GM20431 (cell line): ENCODE results near the gene NAPA.

ENCODE experiments used
- in situ Hi-C: fragments of 300-500 bp; cut with MseI, MboI; formaldehyde crosslinking; loops from one replicate; pipeline ENCODE4 v1.15.0; 2020; ENCODE audit warnings: low sequenced_read_pairs; ENCODE audit not compliant: unreplicated experiment

The NAPA gene

DNA sequence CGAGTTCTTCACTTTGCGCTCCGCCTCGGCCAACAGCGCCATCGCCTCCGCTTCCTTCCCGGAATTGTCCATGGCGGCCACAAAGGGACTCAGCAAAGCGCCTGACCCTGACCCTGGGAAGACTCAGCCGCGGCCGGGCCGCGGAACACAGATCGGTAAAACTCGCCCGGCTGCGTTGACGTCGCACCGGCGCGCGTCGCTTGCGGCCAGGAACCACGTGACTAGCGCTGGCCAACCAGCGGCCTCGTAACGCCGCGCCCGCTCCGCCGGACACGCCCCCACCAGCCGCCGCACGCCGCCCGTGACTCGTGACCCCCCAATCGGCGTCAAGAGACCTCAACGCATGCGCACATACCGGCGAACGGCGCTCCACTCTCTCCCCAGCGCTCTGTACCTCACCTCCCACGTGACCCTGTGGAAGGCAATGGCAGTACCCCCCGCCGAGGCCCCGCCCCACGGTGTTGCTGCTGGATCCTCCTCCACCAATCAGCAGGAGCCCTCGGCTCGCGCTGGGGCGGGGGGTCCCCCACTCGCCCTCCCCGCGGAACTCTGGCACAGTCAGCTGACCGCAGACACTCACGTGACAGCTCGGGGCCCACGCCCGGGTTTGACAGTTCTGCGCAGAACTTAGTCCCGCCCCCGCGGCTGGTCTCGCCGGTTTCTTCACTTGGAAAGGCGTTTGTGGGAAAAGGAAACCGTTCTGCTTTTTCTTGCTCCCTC lies at the start of gene NAPA:
Gene NAPA (minus strand): TSS at position 195 of the 720 bp plus-strand sequence. CDS start 123 bp downstream, at position 72.
- in situ Hi-C loops = no loop called here

DNA sequence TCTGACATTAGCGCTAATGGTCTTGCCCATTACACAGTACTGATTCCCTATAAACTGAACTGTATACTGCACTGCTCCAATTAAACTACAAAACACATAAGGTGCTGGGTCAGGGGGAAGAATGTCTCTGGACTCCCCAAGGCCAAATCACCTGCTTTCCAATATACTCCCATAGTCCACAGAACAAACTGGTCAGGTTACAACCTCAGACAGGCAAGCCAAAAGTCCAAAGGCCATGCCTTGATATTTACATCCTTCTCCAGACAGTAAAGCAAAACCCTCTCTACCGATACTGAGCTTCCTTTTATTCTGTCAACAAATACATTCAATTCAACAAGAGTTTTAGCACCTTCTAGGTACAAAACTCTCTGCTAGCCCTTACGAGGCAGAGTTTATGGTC lies 49.2 kb upstream of the NAPA start:
- in situ Hi-C loops = no loop called here

DNA sequence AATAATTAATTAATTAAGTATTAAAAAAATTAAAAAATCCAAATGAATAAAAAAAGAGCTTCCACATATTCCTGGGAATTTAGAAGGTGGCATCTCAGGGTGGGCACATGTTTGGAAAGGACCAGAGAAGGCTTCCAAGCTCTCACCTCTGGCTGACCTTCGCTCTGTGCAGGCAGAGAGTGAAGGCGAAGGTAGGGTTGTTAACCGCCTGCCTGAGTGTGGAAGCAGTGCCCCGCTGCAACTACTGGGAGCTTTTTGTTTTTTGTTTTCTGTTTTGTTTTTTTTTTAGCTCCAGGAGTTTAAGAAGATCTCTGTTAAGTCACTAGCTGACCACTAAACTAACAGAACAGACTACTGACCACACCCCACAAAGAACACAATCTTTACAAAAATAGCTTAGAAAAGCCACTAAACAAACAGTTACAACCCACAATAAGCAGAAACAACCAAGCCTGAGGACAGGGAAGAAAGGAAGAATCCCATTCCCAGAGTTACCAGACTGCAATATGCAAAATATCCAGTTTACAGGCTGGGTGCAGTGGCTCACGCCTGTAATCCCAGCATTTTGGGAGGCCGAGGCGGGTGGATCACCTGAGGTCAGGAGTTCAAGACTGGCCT lies 46.7 kb upstream of the NAPA start:
- in situ Hi-C loops = no loop called here

DNA sequence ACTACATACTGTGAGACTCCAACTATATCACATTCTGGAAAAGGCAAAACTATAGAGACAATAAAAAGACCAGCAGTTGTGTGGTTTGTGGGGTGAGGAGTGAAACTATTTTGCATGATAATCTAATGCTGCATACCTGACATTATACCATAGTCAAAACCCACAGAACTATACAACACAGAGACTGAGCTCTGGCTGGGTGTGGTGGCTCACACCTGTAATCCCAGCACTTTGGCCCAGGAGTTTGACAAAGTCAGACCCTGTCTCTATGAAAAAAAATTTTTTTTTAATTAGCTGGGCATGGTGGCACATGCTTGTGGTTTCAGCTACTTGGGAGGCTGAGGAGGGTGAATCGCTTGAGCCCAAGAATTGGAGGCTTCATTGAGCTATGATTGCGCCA lies 46.1 kb upstream of the NAPA start:
- in situ Hi-C loops = no loop called here

DNA sequence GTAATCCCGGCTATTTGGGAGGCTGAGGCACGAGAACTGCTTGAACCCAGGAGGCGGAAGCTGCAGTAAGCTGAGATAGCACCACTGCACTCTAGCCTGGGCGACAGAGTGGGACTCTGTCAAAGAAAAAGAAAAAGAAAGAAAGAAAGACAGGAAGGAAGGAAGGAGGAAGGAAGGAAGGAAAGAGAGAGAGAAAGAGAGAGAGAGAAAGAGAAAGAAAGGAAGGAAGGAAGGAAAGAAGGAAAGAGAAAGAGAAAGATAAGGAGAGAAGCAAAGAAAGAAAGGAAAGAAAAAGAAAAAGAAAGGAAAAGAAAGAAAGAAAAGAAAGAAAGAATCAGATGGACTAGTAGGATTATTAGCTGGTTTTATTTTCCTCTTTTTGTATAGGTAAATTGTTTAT lies 35.3 kb upstream of the NAPA start:
- in situ Hi-C loops = no loop called here

DNA sequence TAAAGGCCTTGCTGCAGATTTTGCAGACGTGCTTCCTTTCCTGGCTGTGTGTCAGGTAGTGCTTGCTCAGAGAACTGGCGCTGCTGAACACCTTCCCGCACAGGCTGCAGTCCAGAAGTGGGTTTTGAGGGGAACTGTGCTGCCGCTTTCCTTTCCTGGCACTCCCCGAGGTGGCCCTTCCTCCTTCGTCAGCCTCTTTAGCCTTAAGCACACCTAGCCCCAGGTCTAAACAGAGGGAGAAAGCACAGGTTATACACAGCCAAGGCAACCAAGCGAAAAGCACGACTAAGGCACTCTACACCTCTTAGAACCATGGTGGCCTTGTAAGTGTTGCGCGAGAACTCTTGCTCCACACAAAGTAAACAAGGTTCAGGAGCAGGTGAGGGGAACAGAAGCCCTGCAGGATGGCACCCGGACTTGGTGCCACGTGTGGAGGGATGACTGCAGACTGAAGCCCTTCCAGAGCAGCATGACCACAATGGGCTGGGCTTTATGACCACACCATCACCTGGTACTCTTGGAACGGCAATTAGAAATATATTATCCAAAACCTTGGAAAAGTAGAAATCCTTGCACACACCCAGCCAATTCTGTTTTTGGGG lies 34.5 kb upstream of the NAPA start:
- in situ Hi-C loops = no loop called here

DNA sequence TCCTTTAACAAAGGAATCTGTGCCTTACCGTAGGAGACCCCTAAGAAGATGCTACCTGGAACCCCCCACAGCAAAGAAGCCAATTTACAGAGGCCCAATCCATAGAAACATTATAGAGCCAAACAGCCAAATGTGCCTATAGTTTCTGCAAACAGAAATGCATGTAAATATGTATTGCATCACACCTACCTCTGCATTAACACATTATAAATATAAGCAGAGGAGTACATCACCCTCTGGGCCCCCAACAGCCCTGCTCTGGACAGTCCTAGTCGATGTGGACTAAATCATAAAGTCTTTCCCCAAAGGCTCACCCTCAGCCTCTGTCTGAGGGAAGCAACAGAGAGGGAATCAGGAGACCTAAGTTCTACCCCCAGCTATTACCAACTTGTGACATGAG lies 32.3 kb upstream of the NAPA start:
- in situ Hi-C loops = no loop called here

DNA sequence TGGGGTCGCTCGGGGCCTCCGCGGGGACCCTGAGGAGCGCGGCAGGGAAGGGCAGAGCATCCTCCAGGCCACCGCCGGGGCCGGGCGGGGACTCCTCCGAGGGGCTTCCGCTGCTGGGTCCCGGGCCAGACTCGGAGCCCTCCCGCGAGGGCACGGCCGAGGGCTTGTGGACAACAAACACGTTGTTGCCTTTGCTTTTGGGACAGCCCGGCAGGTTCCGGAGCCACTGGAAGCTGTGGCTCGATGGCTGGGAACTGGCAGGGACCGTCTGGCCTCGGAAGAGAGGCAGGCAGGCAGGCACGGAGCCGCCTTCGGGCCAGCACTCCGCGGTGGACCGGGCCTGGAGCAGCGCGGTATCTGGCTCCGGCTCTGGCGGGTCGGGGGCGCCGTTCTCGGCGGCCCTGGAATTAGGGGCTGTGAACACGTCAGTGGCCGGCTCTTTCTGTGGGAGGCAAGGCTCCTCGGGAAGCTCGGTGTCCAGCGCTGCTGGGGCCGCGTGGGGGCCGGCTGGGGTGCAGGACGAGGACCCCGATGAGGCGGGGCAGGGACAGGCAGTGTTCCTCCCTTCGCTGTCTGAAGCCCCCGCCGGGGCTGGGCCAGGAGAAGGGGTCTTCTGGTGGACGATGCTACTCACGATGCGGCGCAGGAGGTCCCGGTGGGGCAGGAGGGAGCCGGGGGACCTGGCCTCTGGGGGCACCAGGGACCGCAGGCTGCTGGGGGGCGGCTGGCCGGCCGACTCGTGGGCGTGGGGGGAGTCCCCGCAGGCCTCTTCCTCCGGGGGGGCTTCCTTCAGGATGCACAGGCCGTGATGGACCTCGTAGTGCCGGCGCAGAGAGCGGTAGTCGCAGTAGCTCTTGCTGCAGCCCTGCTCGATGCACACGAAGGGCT lies 30.4 kb upstream of the NAPA start:
- in situ Hi-C loops = no loop called here

DNA sequence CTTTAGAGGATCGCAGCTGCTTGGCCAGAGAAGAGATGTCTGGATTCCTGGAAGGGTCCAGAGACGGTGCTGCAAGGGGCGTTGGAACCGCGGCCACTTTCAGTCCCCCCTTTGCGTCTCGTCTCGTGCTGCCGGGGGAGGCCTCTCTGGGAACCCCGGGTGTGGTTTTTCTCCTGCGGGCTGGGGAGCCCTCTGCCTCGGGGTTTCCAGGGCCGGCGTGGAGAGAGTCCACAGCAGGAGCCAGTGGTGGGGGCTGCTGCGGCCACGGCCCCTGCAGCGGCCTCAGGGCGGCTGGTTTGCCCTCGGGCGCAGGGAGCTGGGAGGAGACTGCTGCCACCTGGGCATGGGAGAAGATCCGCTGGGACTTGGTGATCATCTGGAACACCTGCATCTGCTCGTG lies 29.6 kb upstream of the NAPA start:
- in situ Hi-C loops = no loop called here

DNA sequence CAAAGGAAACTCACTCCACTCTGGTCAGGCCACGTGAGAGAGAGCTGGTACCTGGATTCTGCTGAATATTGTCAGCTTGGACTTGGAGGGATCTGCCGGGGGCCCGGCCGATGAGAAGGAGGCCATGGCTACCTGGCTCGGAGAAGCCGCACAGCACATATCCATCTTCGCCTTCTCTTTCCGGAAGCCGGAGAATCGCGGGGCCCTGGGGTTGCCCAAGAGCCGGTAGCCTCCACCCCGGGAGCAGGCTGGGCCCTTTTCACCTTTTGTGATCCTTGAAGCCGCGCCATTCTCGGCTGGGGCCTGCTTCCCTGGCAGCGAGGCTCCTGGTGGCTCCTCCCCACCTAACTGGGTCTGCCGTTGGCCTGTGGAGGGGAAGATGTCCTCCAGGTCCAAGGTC lies 29.2 kb upstream of the NAPA start:
- in situ Hi-C loops = no loop called here

DNA sequence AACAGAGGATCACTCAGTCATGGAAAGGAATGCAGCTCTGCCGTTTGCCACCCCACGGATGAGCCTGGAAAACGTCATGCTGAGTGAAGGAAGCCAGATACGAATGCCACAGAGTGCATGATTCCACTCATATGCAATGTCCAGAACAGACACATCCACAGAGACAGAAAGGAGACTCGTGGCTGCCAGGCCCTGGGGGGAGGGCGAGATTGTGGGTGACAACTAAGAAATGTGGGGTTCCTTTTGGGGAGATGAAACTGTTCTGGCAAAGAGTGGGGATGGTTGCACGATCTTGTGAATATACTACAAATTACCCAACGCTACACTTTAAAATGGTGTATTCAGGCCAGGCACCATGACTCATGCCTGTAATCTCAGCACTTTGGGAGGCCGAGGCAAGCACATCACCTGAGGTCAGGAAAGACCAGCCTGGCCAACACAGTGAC lies 27.2 kb upstream of the NAPA start:
- in situ Hi-C loops = no loop called here

DNA sequence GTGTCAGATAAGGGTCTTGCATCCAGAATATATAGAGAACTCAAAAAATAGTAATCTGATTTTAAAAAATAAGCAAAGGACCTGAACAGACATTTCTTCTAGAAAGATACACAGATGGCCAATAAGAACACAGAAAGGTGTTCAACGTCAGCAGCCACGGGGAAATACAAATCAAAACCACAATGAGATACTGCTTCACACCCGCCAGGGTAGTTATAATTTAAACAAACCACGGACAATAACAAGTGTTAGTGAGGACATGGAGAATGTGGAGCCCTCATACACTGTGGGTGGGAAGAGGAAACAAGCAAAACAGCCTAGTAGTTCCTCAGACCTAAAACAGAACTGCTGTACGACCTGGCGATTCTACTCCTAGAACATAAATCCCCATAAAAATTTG lies 26.7 kb upstream of the NAPA start:
- in situ Hi-C loops = no loop called here

DNA sequence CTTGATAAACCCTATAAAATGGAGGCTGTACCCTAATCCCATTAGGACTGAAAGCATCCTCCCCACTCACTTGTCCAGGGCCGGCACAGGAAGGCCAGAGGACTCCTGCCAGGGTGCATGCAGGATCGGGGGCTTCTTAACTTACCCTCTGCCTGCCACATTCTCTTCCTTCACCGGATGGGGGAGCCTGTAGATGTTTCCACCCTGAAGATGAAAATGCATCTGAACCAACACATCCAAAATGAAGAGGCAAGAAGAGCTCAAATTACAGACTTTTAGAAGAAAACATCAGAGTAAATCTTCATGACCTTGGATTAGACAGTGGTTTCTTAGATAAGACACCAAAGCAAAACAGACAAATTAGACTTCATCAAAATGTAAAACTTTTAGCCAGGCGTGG lies 25.9 kb upstream of the NAPA start:
- in situ Hi-C loops = no loop called here

DNA sequence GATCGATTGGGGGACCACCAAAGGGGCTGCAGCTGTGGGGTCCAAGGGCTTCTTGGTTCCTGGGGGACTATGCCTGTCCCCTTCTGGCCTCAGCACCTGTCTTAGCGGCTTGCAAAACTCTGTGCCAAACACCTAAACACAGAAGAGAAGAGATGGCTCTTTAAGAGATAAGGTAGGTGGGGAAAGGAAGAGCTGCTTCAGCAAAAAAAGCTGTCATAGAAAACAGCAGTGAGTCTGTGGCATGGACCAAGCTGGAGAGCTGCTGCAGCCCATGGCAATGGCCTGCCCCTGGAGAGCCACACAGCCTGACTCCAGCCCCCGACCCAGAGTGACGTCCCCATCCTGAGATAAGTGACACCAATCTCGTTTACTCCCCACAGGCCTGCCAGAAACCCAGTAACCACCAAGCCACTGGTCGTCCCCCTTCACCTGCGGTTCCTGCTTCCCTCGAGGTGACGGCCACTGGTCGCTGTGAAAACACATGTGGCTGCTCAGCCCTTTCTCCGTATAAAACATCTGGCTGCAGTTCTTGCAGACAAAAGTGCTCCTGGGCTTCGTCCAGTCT lies 25.0 kb upstream of the NAPA start:
- in situ Hi-C loops = no loop called here

DNA sequence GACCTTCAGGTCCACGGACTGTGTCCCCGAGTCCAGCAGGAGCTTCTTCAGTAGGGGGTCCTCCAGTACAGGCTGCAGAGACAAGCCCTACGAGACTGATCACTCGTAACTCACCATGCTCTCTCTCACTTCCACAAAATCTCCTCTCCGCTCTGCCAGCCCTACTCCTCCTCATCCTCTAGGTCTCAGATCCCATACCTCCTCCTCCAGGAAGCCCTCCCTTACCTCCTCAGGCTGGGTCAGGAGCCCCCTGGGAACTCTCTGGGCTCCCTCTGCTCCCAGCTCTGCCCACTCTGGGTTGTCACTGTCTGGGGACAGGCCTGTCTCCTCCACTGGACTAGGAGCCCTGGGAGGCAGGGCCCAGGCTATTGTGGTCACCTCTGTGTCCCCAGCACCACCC lies 23.9 kb upstream of the NAPA start:
- in situ Hi-C loops = no loop called here

DNA sequence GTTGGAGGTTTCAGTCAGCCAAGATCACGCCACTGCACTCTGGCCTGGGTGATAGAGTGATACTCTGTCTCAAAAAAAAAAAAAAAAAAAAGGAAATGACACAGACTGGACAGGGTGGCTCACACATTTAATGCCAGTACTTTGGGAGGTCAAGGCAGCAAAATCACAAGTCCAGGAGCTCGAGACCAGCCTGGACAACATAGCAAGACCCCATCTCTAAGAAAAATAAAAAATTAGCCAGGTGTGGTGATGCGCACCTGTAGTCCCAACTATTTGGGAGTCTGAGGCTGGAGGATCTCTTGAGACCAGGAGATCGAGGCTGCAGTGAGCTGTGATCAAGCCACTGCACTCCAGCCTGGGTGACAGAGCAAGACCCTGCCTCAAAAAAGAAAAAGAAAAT lies 22.6 kb upstream of the NAPA start:
- in situ Hi-C loops = no loop called here

DNA sequence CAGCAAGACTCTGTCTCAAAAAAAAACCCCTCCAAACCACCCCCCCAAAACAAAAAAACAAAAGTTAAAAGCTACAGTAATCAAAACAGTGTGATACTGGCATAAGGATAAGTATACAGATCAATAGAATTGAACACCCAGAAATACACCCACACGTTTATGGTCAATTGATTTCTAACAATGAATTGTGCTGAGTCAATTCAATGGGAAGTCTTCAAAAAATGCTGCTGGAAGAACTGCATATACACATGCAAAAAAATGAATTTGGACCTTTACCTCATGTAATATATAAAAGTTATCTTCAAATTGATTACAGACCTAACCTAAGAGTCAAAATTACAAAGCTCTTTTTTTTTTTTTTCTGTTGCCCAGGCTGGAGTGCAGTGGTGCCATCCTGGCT lies 19.8 kb upstream of the NAPA start:
- in situ Hi-C loops = no loop called here

DNA sequence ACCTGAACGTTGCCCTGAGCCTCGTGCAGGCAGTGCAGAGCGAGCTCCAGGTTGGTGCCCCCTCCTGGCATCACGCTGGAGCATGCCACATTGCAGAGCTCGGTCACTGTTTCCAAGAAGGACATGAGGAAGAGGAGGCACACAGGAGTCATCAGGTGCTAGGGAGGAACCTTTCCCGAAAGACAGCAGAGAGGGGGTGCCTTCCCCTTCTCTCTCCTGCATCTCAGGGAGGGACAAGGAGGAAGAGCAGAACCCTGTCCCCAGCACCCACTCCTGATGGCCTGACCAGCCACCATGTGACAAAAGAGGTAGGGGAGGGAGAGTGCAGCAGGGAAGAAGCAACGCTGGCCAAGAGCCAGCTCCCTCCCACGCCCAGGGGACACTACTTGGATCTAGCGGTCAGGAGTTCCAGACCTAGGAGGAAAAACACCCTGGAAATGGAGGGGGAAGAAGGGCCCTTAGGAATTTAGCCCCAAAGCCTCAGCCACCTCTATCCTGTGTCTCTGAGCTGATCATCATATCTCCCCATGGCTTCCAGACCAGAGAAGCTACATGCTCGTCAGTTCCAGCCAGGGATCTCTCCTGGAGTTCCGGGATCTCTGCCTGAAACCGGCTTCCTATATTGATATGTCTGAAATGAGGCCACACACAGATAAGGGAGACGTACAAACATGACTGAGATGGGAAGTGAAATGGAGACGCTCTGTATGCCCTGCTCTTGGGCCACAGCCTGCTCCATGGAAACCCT lies 17.0 kb upstream of the NAPA start:
- in situ Hi-C loops = no loop called here

DNA sequence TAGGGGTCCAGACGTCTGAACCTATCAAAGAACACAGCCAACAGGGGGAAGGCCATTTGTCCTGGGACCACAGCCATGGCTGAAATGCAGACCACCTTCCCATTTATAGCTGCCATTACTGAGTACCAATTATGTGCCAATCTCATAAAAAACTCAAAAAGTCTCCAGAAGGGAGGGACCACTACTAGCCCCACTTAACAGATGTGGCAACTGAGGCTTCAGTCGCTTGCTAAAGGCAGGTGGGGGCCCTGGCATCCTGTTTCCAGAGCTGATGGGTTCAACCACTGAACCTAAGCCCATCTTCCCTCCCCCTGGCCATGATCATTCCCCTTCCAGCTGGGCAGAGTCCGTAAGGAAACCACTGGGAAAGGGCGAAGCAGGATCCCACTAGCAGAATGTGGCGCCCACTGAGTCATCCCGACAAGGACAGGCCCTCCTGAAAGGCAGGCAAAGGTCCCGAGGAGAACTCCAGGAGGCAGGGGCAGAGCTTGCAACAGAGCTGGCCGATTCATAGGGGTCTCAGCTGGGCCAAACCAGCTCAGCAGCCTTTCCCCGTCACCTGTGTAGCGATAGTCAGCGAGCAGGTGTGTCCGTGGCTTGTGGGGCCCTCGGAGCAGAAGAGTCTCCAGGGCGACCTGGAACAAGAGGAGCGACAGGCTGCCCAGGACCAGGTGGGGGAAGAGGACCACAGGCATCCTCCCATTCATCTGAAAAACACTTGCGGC lies 14.3 kb upstream of the NAPA start:
- in situ Hi-C loops = no loop called here
